Lung microvascular endothelial cell (primary cell): ENCODE data around the gene STPG1. TPM values are rescaled to one million over a fixed set of nuclear protein-coding genes. Genes with fewer than 3 reads are reported as not detected.
"Not testable (repeated sequence)": the region's sequence is repeated elsewhere in the genome, so short reads cannot be mapped to it uniquely, and the experiment has no call there.

Experiments used
- DNase-seq, 2 donors: peaks; one replicate each; pipeline versions ENCODE4 v3.0.0 to v3.0.0-alpha.2; 2010; ENCODE audit warnings: low read depth in 2 of 2
- total RNA-seq: library from RNA; depleted of rRNA; stranded (reverse); fragments of >200 nt; gene quantifications from 2 replicates; pipeline ENCODE4 v1.2.1, GENCODE V29; 2014

Gene STPG1
- total RNA-seq = 2.0 and 2.2 TPM in 2 replicates

DNA sequence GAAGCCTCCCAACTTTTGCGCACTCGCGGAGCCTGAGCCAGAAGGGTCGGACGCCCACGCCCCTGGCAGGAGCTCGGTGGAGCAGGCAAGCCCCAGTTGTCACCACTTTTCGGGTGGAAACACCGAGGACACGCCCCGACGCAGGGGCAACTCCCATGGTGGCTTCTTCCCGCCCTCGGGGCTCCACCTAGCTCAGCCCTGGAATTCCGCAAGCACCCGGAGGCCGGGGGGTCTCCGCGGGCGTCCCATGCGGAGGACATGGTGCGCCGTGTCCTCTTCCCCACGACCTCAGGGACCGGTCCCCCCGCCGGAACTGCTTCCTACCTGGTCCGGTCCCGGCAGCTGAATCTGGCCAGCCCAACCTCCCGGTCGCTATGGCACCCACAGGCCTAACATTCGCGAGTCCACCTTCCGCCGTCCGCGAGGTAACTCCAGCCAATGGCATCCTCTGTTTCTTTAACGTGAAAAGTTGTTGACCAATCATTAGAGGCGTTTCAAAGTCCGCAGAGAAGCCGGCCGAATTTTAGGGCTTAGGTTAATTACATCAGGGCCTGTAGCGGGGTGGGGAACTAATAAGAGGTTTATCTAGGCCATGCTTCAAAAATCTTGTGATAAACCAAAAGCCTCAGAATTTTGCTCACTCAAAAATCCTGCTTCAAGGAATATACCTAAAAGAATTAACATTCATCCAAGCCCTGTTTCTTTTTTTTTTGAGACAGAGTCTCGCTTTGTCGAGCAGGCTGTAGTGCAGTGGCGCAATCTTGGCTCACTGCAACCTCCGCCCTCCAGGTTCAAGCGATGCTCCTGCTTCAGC is at the start of gene STPG1:
STPG1 (minus strand) TSS at position 433 of the 814 bp plus-strand sequence. CDS start 12,394 bp downstream, outside the sequence.
- peak; percentile 80 to 89 for DNase-seq

- DNase-seq = not testable (repeated sequence)
Observed at GRCh38 chr1:24462128-24462527, 48.5 kb upstream of the STPG1 start.

- DNase-seq = no peak
Observed at GRCh38 chr1:24459551-24460266, 46.1 kb upstream of the STPG1 start.

GRCh38 chr1:24457866-24458265 is 44.3 kb upstream of the STPG1 start:
- no peak for DNase-seq

GRCh38 chr1:24455272-24455671 is 41.7 kb upstream of the STPG1 start:
- DNase-seq = no peak

GRCh38 chr1:24454673-24455072 is 41.1 kb upstream of the STPG1 start:
- DNase-seq = no peak

GRCh38 chr1:24452922-24453485 is 39.4 kb upstream of the STPG1 start:
- DNase-seq = no peak

DNA sequence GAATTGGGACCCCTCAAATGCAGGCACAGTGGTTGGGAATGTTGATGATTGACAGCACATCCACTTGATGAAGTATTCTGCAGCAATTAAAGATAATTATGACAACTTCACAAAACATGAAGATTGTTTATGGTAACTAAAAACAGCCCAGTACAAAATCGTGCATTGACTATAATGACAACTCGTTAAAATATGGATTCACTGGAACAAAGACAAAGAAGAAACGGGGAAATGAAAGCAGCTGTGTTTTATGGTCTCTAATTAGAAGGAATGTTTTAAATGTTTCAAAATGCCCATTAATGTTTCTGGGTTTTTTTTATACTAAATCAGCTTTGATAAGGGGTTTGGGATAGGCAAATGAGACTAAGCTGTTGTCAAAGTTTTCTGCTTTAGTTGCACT is 38.2 kb upstream of the STPG1 start:
- no peak for DNase-seq

GRCh38 chr1:24450857-24451397 is 37.3 kb upstream of the STPG1 start:
- DNase-seq = no peak

GRCh38 chr1:24450316-24450715 is 36.7 kb upstream of the STPG1 start:
- DNase-seq = no peak

DNA sequence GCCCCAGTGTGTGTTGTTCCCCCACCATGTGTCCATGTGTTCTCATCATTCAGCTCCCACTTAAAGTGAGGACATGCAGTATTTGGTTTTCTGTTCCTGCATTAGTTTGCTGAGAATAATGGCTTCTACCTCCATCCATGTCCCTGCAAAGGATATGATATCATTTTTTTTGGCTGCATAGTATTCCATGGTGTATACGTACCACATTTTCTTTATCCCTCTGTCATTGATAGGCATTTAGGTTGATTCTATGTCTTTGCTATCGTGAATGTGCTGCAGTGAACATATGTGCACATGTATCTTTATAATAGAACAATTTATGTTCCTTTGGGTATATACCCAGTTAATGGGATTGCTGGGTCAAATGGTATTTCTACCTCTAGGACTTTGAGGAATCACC is 32.9 kb upstream of the STPG1 start:
- DNase-seq = not testable (repeated sequence)

DNA sequence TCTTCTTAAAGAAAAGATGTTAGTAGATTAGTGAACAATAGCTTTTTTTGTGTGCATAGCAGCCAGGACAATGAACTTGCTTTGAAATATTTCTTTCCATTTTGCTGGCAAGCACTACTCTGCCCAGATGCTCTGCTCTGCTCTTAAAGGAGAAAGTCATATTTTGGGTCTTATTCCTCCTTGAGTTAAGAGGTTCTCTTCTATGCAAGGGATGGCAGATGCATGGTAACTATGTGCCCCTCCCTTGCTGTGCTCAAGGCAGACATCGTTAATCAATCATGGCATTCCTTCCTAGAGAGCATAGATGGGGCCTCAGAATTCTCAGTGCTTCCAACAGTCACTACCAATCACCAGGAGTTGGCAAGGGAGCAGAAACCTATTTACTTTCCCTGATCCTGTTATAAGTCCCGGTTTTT is 29.7 kb upstream of the STPG1 start:
- no peak for DNase-seq

DNA sequence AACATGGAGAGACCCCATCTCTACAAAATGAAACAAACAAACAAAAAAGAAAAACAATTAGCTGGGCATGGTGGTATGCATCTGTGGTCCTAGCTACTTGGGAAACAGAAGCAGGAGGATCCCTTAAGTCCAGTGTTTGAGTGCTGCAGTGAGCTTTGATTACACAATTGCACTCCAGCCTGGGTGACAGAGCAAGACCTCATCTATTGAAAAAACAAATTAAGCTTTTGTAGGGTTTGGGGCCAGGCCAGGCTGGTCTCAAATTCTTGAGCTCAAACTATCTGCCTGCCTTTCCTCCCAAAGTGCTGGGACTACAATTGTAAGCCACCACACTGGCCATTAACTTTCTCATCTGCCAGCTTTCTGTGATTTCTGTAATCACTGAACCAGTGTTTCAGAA is 29.2 kb upstream of the STPG1 start:
- no peak for DNase-seq

DNA sequence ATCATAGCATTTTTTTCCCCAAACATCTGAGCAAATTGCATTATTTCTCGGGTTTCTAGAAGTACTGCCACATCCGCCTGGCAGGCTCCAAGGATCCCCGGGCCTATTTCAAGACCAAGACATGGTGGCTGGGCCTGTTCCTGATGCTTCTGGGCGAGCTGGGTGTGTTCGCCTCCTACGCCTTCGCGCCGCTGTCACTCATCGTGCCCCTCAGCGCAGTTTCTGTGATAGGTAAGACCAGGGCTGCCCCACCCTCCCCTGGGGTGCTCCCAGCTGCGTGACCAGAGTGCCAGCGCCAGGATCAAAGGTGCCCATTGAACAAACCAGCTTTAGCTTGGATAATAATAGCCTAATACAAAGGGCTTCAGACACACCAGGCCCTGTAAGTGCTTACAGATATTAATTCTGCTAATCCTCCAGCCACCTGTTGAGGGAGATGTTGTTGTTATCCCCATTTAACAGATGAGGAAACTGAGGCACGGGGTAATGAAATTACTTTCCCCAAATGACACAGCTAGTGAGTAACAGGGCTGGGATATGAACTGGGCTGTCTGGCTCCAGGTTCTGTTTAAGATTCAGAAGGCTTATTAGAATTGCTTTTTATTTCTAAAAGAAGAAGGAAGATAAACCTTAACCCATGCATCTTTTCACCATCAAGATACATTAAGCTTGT is 28.6 kb upstream of the STPG1 start:
- no peak for DNase-seq

- no peak for DNase-seq
Observed at GRCh38 chr1:24441480-24441879, 27.9 kb upstream of the STPG1 start.

- DNase-seq = no peak
Observed at GRCh38 chr1:24440436-24440835, 26.9 kb upstream of the STPG1 start.

- no peak for DNase-seq
Observed at GRCh38 chr1:24438423-24438901, 24.9 kb upstream of the STPG1 start.

DNA sequence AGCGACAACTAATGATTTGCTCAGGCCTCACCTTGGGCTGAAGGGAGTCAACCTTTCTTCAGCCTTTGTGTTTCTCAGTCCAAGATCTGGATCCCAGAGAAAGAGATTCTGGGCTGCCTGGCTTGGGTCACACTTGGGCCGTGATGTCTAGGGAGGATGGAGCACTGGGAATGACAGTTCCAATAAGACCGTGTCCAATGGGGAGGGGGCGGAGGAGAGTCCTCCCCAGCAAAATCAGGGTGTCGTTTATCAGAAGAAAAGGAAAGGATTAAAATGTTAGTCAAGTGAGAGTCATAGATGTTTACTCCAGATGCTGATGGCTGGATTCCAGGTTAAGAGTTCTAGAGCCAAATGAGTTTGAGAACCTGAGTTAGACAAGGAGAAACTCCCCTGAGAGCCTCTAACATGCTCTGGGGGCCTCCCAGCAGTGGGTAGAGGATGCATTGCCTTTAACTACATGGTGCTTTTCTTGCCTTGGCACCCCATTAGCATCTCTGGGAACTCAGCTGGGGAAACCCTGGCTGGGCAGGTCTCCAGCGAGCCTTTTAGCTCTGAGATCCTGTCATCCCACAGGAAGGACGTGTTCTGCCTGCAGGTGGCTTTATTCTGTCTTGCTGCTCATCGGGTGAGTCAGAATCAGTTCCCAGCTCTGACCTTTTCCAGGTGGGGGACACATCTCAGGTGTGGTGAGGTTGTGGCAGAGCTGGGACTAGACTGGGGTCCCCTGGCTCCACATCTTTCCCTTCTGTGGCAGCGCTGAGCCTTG is 24.2 kb upstream of the STPG1 start:
- no peak for DNase-seq

- no peak for DNase-seq
Observed at GRCh38 chr1:24435782-24436365, 22.3 kb upstream of the STPG1 start.

GRCh38 chr1:24427545-24427862 is 13.9 kb upstream of the STPG1 start:
- no peak for DNase-seq
